Ishikawa (cell line): ENCODE measurements around the gene GDF9.

Source experiments
- CEBPB ChIP-seq: IDR thresholded peaks from 2 replicates; pipeline ENCODE4 v1.6.1; 2012
- CREB1 ChIP-seq: IDR thresholded peaks from 2 replicates; pipeline ENCODE4 v1.6.1; 2012; ENCODE audit warnings: low read depth
- EGR1 ChIP-seq: IDR thresholded peaks from 2 replicates; pipeline ENCODE4 v1.6.1; 2012
- EP300 ChIP-seq: IDR thresholded peaks from 2 replicates; pipeline ENCODE4 v1.6.1; 2012; ENCODE audit warnings: borderline replicate concordance
- FOXM1 ChIP-seq: IDR thresholded peaks from 2 replicates; pipeline ENCODE4 v1.6.1; 2012; ENCODE audit warnings: low read depth, borderline replicate concordance
- MAX ChIP-seq: IDR thresholded peaks from 2 replicates; pipeline ENCODE4 v1.6.1; 2012
- NFIC ChIP-seq: IDR thresholded peaks from 2 replicates; pipeline ENCODE4 v1.6.1; 2012
- RAD21 ChIP-seq: IDR thresholded peaks from 2 replicates; pipeline ENCODE4 v1.6.1; 2012; ENCODE audit warnings: low read depth
- REST ChIP-seq: IDR thresholded peaks from 2 replicates; pipeline ENCODE4 v1.6.1; 2012; ENCODE audit warnings: low read depth, mild to moderate bottlenecking
- TAF1 ChIP-seq: IDR thresholded peaks from 2 replicates; pipeline ENCODE4 v1.6.1; 2012; ENCODE audit warnings: low read depth, mild to moderate bottlenecking
- TCF12 ChIP-seq: IDR thresholded peaks from 2 replicates; pipeline ENCODE4 v1.6.1; 2012; ENCODE audit warnings: low read depth
- TEAD4 ChIP-seq: IDR thresholded peaks from 2 replicates; pipeline ENCODE4 v1.6.1; 2012
- USF1 ChIP-seq: IDR thresholded peaks from 2 replicates; pipeline ENCODE4 v1.6.1; 2012
- YY1 ChIP-seq: IDR thresholded peaks from 2 replicates; pipeline ENCODE4 v1.6.1; 2012; ENCODE audit warnings: low read depth
- ZBTB7A ChIP-seq: IDR thresholded peaks from 2 replicates; pipeline ENCODE4 v1.6.1; 2012; ENCODE audit warnings: low read depth

Gene GDF9

GRCh38 chr5:132866342-132867045 lies at the start of gene GDF9, which contains the start of gene UQCRQ:
Gene GDF9 (minus strand): TSS chr5:132866469. CDS start chr5:132864533, 1,936 bp downstream.
Gene UQCRQ (plus strand): TSS chr5:132866642. CDS start chr5:132866882, 240 bp downstream.
- TF ChIP-seq USF1, result peak; percentile 63
- TF ChIP-seq TCF12, result no peak; the same call in 1 of the 2 replicates
- no peak; the same call in 1 of the 2 replicates for TF ChIP-seq FOXM1
- peak; percentile 79 for TF ChIP-seq MAX
- peak; percentile 92 for TF ChIP-seq CREB1
- TF ChIP-seq EGR1, result peak; percentile 15; the same call in 1 of the 2 replicates
- no peak for TF ChIP-seq NFIC
- no peak; the same call in 1 of the 2 replicates for TF ChIP-seq EP300
- 0 out of 2 replicates have a peak, but pooled peaks have one; percentile 16 for TF ChIP-seq TEAD4
- TF ChIP-seq YY1, result peak; percentile 55
- peak; percentile 88 for TF ChIP-seq TAF1
- no peak; the same call in 1 of the 2 replicates for TF ChIP-seq CEBPB
- TF ChIP-seq REST, result no peak
- no peak for TF ChIP-seq ZBTB7A
- TF ChIP-seq RAD21, result peak; percentile 49

GRCh38 chr5:132915681-132916080 lies 49.4 kb upstream of the GDF9 start:
- TF ChIP-seq TAF1 (no peak), EP300 (no peak), USF1 (no peak), EGR1 (no peak), CREB1 (no peak), REST (no peak), CEBPB (no peak), TEAD4 (no peak), NFIC (no peak), YY1 (no peak), FOXM1 (no peak), MAX (no peak), RAD21 (no peak), ZBTB7A (no peak), TCF12 (no peak)

GRCh38 chr5:132909702-132910101 lies 43.4 kb upstream of the GDF9 start:
- TF ChIP-seq MAX (no peak), TCF12 (no peak), TEAD4 (no peak), ZBTB7A (no peak), YY1 (no peak), USF1 (no peak), CEBPB (no peak), EGR1 (no peak), TAF1 (no peak), REST (no peak)
